Muscle of leg (tissue), 11 donors: Measurements from ENCODE around the gene SCAF11. TPM values are rescaled to one million over a fixed set of nuclear protein-coding genes. Genes with fewer than 3 reads are reported as not detected.
A peak's percentile ranks its signal among the peaks of the same experiment; 100 is the strongest.
"Not testable (repeated sequence)": the region's sequence is repeated elsewhere in the genome, so short reads cannot be mapped to it uniquely, and the experiment has no call there.

ENCODE experiments used
- DNase-seq: peaks from one replicate; pipeline ENCODE4 v3.0.0; 2013
- H3K27ac ChIP-seq: one replicate; pipeline ENCODE4 v1.5.1; 2013; ENCODE audit warnings: mild to moderate bottlenecking, low read length, control low read depth
- H3K27me3 ChIP-seq: one replicate; pipeline ENCODE4 v1.6.1; 2013; ENCODE audit warnings: low read length; ENCODE audit not compliant: control insufficient read depth, insufficient read depth
- H3K36me3 ChIP-seq: one replicate; pipeline ENCODE4 v1.6.1; 2013; ENCODE audit warnings: low read length; ENCODE audit not compliant: control insufficient read depth, insufficient read depth
- H3K4me1 ChIP-seq: one replicate; pipeline ENCODE4 v1.6.1; 2013; ENCODE audit warnings: low read length; ENCODE audit not compliant: control insufficient read depth, insufficient read depth
- H3K4me3 ChIP-seq: one replicate; pipeline ENCODE4 v1.5.1; 2013; ENCODE audit warnings: low read length, control low read depth
- H3K9me3 ChIP-seq: replicated peaks from 2 replicates; pipeline ENCODE4 v1.6.1; 2013; ENCODE audit warnings: low read depth, low read length; ENCODE audit not compliant: control insufficient read depth
- WGBS: methylation state at CpG from one replicate; pipeline ENCODE4 v1.1.5; 2013; ENCODE audit warnings: missing lambda C conversion rate; ENCODE audit not compliant: insufficient coverage; 5-methylcytosine and 5-hydroxymethylcytosine counted together
- polyA plus RNA-seq, 8 donors: library from polyadenylated mRNA; unstranded; fragments of 120-200 nt; gene quantifications; one replicate each; pipeline versions ENCODE4 v1.2.1 to v1.2.3, GENCODE V29; 2013; ENCODE audit warnings: inconsistent platforms in 1 of 8, low replicate concordance in 1 of 8; ENCODE audit not compliant: insufficient read length in 8 of 8, insufficient read depth in 1 of 8
- total RNA-seq: library from RNA; stranded (reverse); fragments of 120-200 nt; gene quantifications from one replicate; pipeline ENCODE4 v1.2.4, GENCODE V29; 2013

SCAF11 gene
- total and polyA plus RNA-seq, 9 donors: 47.6 to 84.5 (median 67.7) TPM

GRCh38 chr12:46005151-46005797, 14.9 kb upstream of the SCAF11 start:
- H3K9me3 ChIP-seq: no peaks in the 10 kb centered on the region
- no peak overlapping the region for H3K4me3 ChIP-seq
- H3K27ac ChIP-seq: no peak overlapping the region
- no CpG with 5 or more reads among the region's 2 CpGs for WGBS
- H3K4me1 ChIP-seq: no peaks in the 10 kb centered on the region
- no peaks in the 10 kb centered on the region for H3K27me3 ChIP-seq
- no peak for DNase-seq
- no peaks in the 10 kb centered on the region for H3K36me3 ChIP-seq

- no peaks in the 10 kb centered on the region for H3K27me3 ChIP-seq
- no peak overlapping the region for H3K4me3 ChIP-seq
- H3K36me3 ChIP-seq: no peaks in the 10 kb centered on the region
- no CpG with 5 or more reads among the region's 4 CpGs for WGBS
- no peaks in the 10 kb centered on the region for H3K4me1 ChIP-seq
- no peak overlapping the region for H3K27ac ChIP-seq
- no peaks in the 10 kb centered on the region for H3K9me3 ChIP-seq
- no peak for DNase-seq
Observed at GRCh38 chr12:46004715-46005114, 14.3 kb upstream of the SCAF11 start.

GRCh38 chr12:46000076-46000475, 9.7 kb upstream of the SCAF11 start:
- not testable (repeated sequence) for H3K9me3 ChIP-seq, H3K27ac ChIP-seq, H3K27me3 ChIP-seq, DNase-seq, H3K36me3 ChIP-seq, H3K4me1 ChIP-seq, H3K4me3 ChIP-seq
- WGBS: 96% methylated on average over 14 of the region's 30 CpGs

GRCh38 chr12:45994736-45995135, 4.4 kb upstream of the SCAF11 start:
- no peaks in the 10 kb centered on the region for H3K36me3 ChIP-seq
- no peak overlapping the region for H3K4me3 ChIP-seq
- no peaks in the 10 kb centered on the region for H3K27me3 ChIP-seq
- H3K4me1 ChIP-seq: peaks cover 3% of the 10 kb centered on the region
- WGBS: 57% methylated on average over 2 of the region's 2 CpGs
- no peaks in the 10 kb centered on the region for H3K9me3 ChIP-seq
- no peak for DNase-seq
- H3K27ac ChIP-seq: no peak overlapping the region

GRCh38 chr12:45991284-45992249, 1.2 kb upstream of the SCAF11 start:
- 1% methylated on average over 56 of the region's 71 CpGs for WGBS

GRCh38 chr12:45989721-45990467, 480 bp downstream of the SCAF11 start:
- Histone ChIP-seq H3K4me1 (peaks cover 8% of the 10 kb centered on the region), H3K9me3 (no peaks in the 10 kb centered on the region), H3K27me3 (no peaks in the 10 kb centered on the region), H3K4me3 (peak overlapping the region; percentile 77), H3K36me3 (peaks cover 12% of the 10 kb centered on the region), H3K27ac (peak overlapping the region; percentile 100)
- 0% methylated on average over 55 of the region's 71 CpGs for WGBS
- peak; percentile 89 for DNase-seq

More at GRCh38 chr12:45991284-45992249, 1.2 kb upstream of the SCAF11 start:
- Histone ChIP-seq H3K27ac (peak overlapping the region; percentile 99), H3K36me3 (peaks cover 5% of the 10 kb centered on the region), H3K4me1 (peaks cover 8% of the 10 kb centered on the region), H3K9me3 (no peaks in the 10 kb centered on the region), H3K27me3 (no peaks in the 10 kb centered on the region), H3K4me3 (peak overlapping the region; percentile 61)
- peak; percentile 90 for DNase-seq

- Histone ChIP-seq H3K4me3 (peak overlapping the region; percentile 77), H3K36me3 (peaks cover 12% of the 10 kb centered on the region), H3K27me3 (no peaks in the 10 kb centered on the region), H3K4me1 (peaks cover 8% of the 10 kb centered on the region), H3K9me3 (no peaks in the 10 kb centered on the region), H3K27ac (peak overlapping the region; percentile 100)
- WGBS: 0% methylated on average over 4 of the region's 10 CpGs
- peak; percentile 42 for DNase-seq
Observed at GRCh38 chr12:45989287-45989686, 1.1 kb downstream of the SCAF11 start.

GRCh38 chr12:45988264-45988663, 2.1 kb downstream of the SCAF11 start:
- DNase-seq: no peak
- H3K9me3 ChIP-seq: no peaks in the 10 kb centered on the region
- H3K27me3 ChIP-seq: no peaks in the 10 kb centered on the region
- peaks cover 8% of the 10 kb centered on the region for H3K4me1 ChIP-seq
- peaks cover 12% of the 10 kb centered on the region for H3K36me3 ChIP-seq
- H3K4me3 ChIP-seq: no peak overlapping the region
- WGBS: no CpG with 5 or more reads among the region's 3 CpGs
- H3K27ac ChIP-seq: no peak overlapping the region

GRCh38 chr12:45987340-45987727, 3.0 kb downstream of the SCAF11 start:
- 91% methylated on average over 1 of the region's 3 CpGs for WGBS
- no peaks in the 10 kb centered on the region for H3K9me3 ChIP-seq
- DNase-seq: no peak
- no peak overlapping the region for H3K4me3 ChIP-seq
- no peaks in the 10 kb centered on the region for H3K27me3 ChIP-seq
- peaks cover 12% of the 10 kb centered on the region for H3K36me3 ChIP-seq
- H3K4me1 ChIP-seq: peaks cover 8% of the 10 kb centered on the region
- H3K27ac ChIP-seq: no peak overlapping the region
